AG10803 (cell line): ENCODE measurements around the gene BPIFA3.
A peak's percentile ranks its signal among the peaks of the same experiment; 100 is the strongest.

Experiments used
- DNase-seq: peaks from one replicate; pipeline ENCODE4 v3.0.0; 2010; ENCODE audit warnings: low read depth
- H3K4me3 ChIP-seq: 2 replicates; pipeline ENCODE4 v1.5.1; 2011; ENCODE audit warnings: mild to moderate bottlenecking, low read length, control low read depth
- TF ChIP-seq, protein P1 (sequence below): conservative IDR thresholded peaks from 2 replicates; pipeline ENCODE4 v1.5.1; 2011; ENCODE audit warnings: mild to moderate bottlenecking, low read length, control low read depth, inconsistent platforms

The BPIFA3 gene

GRCh38 chr20:33210371-33210770 lies 6.8 kb upstream of the BPIFA3 start:
- no peak overlapping the region for H3K4me3 ChIP-seq
- TF ChIP-seq, protein P1, sequence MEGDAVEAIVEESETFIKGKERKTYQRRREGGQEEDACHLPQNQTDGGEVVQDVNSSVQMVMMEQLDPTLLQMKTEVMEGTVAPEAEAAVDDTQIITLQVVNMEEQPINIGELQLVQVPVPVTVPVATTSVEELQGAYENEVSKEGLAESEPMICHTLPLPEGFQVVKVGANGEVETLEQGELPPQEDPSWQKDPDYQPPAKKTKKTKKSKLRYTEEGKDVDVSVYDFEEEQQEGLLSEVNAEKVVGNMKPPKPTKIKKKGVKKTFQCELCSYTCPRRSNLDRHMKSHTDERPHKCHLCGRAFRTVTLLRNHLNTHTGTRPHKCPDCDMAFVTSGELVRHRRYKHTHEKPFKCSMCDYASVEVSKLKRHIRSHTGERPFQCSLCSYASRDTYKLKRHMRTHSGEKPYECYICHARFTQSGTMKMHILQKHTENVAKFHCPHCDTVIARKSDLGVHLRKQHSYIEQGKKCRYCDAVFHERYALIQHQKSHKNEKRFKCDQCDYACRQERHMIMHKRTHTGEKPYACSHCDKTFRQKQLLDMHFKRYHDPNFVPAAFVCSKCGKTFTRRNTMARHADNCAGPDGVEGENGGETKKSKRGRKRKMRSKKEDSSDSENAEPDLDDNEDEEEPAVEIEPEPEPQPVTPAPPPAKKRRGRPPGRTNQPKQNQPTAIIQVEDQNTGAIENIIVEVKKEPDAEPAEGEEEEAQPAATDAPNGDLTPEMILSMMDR: no peak

DNA sequence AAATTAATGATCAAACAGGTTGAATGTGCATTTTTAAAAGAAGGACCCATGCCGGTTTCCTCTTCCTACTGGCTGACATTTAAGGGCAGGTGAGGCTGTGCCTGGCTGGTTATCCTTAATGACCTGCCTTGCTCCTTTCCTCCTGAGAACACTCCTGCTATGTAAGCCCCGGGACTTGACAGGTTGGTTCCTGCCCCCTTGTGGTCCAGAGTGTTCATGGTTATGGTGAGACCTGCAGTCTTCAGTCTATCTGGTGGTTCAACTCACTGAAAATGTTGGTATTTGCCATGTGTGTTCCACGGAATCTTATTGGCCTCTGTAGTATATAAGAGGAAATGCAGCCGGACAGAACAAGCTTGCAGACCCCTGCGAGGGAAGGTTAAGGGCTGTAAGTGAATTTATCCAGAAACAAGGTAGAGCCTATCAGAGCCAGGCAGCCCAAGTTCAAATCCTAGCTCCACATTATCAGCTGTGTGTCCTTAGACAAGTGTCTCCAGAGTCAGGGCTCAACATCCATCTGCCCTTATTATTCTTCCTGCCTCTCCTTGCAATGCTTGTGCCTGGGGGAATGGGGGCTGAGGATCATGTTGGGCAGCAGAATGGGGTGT lies 5.2 kb upstream of the BPIFA3 start:
- DNase-seq: peak; percentile 53
- H3K4me3 ChIP-seq: no peak overlapping the region
- TF ChIP-seq, protein P1: peak; percentile 55

More at GRCh38 chr20:33210371-33210770, 6.8 kb upstream of the BPIFA3 start:
- DNase-seq: no peak

DNA sequence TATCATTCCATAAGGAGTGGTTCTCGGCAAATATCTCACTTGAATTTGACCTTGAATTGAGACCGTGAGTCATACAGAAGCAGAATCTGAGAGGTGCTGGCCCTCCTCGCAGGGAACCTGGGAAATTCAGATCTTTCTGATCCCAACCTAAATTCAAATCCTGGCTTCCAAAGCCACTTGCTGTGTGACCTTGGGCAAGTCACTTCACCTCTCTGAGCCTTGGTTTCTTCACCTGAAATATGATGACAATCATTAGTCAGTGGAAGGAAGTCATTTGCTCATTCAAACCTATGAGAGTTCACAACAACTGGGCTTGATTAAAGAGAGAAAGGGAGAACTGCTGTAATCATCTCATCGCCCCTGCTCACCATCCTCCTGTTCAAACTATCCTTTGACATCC lies 7.2 kb downstream of the BPIFA3 start:
- TF ChIP-seq, protein P1: no peak
- H3K4me3 ChIP-seq: no peak overlapping the region
- DNase-seq: no peak

DNA sequence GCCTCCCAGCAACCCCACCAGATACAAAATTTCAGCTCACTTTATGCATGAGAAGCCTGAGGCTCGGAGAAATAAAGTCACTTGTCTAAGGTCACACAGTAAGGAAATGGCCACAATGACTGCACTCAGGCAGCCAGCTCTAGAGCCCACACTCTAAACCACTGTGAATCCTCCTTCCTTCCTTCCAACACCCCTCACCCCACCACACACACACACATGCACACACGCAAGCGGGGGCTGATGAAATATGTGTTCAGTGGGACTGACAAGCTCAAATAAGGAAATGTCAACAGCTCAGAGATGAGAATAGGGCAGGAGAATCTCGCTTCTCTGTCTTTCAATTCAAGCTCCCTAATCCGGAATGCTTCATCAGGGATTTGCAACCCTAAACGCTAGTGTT lies 12.7 kb downstream of the BPIFA3 start:
- DNase-seq: no peak
- no peak overlapping the region for H3K4me3 ChIP-seq
- TF ChIP-seq, protein P1: no peak

- H3K4me3 ChIP-seq: no peak overlapping the region
- TF ChIP-seq, protein P1: no peak
- DNase-seq: no peak
These were observed 14.1 kb downstream of the BPIFA3 start for GRCh38 chr20:33231237-33231636.

GRCh38 chr20:33232486-33233072 lies 15.4 kb downstream of the BPIFA3 start:
- TF ChIP-seq, protein P1: no peak
- DNase-seq: no peak
- H3K4me3 ChIP-seq: no peak overlapping the region

- TF ChIP-seq, protein P1: no peak
- H3K4me3 ChIP-seq: no peak overlapping the region
- no peak for DNase-seq
These were observed 16.1 kb downstream of the BPIFA3 start for GRCh38 chr20:33233129-33233774.
